CD4-positive, alpha-beta T cell treated with Interleukin-21 for 1 hour (primary cell): ENCODE measurements around the gene PHF2.

Source experiments
- DNase-seq: peaks from one replicate; pipeline ENCODE4 v3.0.0-alpha.2; 2020

Gene PHF2

GRCh38 chr9:93682155-93682968 is 106.0 kb downstream of the PHF2 start:
- DNase-seq: peak; percentile 51

GRCh38 chr9:93683331-93684134 is 107.1 kb downstream of the PHF2 start:
- DNase-seq: no peak

- no peak for DNase-seq
Measured at GRCh38 chr9:93684161-93684765, 107.9 kb downstream of the PHF2 start.

- no peak for DNase-seq
Measured at GRCh38 chr9:93684806-93685543, 108.6 kb downstream of the PHF2 start.

GRCh38 chr9:93686127-93686879 is 109.9 kb downstream of the PHF2 start:
- DNase-seq: no peak

- no peak for DNase-seq
Measured at GRCh38 chr9:93686880-93687236, 110.5 kb downstream of the PHF2 start.

- DNase-seq: no peak
Measured at GRCh38 chr9:93690618-93691017, 114.2 kb downstream of the PHF2 start.

- no peak for DNase-seq
Measured at GRCh38 chr9:93693129-93693528, 116.7 kb downstream of the PHF2 start.

GRCh38 chr9:93697352-93698139 is 121.2 kb downstream of the PHF2 start:
- no peak for DNase-seq

GRCh38 chr9:93698140-93698908 is 121.9 kb downstream of the PHF2 start:
- DNase-seq: no peak

GRCh38 chr9:93699650-93700049 is 123.3 kb downstream of the PHF2 start:
- no peak for DNase-seq

GRCh38 chr9:93701494-93702218 is 125.3 kb downstream of the PHF2 start:
- no peak for DNase-seq

- no peak for DNase-seq
Measured at GRCh38 chr9:93702261-93702660, 125.9 kb downstream of the PHF2 start.

GRCh38 chr9:93708289-93708986 is 132.1 kb downstream of the PHF2 start:
- DNase-seq: no peak

GRCh38 chr9:93708987-93709302 is 132.6 kb downstream of the PHF2 start:
- DNase-seq: no peak

GRCh38 chr9:93709600-93710369 is 133.4 kb downstream of the PHF2 start:
- no peak for DNase-seq

GRCh38 chr9:93710370-93710723 is 134.0 kb downstream of the PHF2 start:
- no peak for DNase-seq

- no peak for DNase-seq
Measured at GRCh38 chr9:93711002-93711401, 134.6 kb downstream of the PHF2 start.

GRCh38 chr9:93712896-93713295 is 136.5 kb downstream of the PHF2 start:
- DNase-seq: no peak
